Measurements from ENCODE around the gene GABRA5. TPM values are rescaled to one million over a fixed set of nuclear protein-coding genes. Genes with fewer than 3 reads are reported as not detected.

The GABRA5 gene
- total and polyA plus RNA-seq, 2 donors (not counting 1 experiment from before 2014, with no cell fraction given), result not detected

GRCh38 chr15:26882616-26883365, 15.9 kb downstream of the GABRA5 start:
- Mint-ChIP-seq H3K9me3 (ENCODE audit: insufficient read depth) (no peaks in the 10 kb centered on the region), H3K27me3 (no peaks in the 10 kb centered on the region), H3K27ac (no peak overlapping the region), H3K4me1 (no peaks in the 10 kb centered on the region), H3K4me3 (no peak overlapping the region)
- no peaks in the 10 kb centered on the region for H3K4me1 ChIP-seq (ENCODE audit: control insufficient read depth in 2 of 2, insufficient read depth in 2 of 2, low read length in 2 of 2)
- no peak for DNase-seq
- H3K9me3 ChIP-seq (ENCODE audit: control extremely low read depth in 1 of 3, control insufficient read depth in 2 of 3, insufficient read depth in 1 of 3, low read length in 2 of 3), result peaks cover 0 to 2% (median 0%) of the 10 kb centered on the region in 3 donors
- no peak overlapping the region for H3K4me3 ChIP-seq (ENCODE audit: control extremely low read depth in 1 of 5, extremely low read depth in 1 of 5, insufficient read depth in 1 of 5, low read depth in 2 of 5, low read length in 4 of 5)
- ChIA-PET CTCF (no interaction called here), POLR2A (no interaction called here)
- H3K27me3 ChIP-seq (replicated peaks in 1 of 4; ENCODE audit: control extremely low read depth in 1 of 4, control insufficient read depth in 3 of 4, insufficient read depth in 4 of 4, low read length in 3 of 4), result no peaks in the 10 kb centered on the region
- H3K36me3 ChIP-seq (replicated peaks in 1 of 2; ENCODE audit: control extremely low read depth in 1 of 2, control insufficient read depth in 1 of 2, extremely low read depth in 1 of 2, insufficient read depth in 2 of 2, low read length in 1 of 2), result no peaks in the 10 kb centered on the region
- H3K79me2 ChIP-seq (ENCODE audit: control insufficient read depth, insufficient read depth, low read length), result no peaks in the 10 kb centered on the region
- H3K9ac ChIP-seq (ENCODE audit: low read length), result no peak overlapping the region
- TF ChIP-seq CTCF (IDR thresholded peaks at IDR 0.05), result no peak
- H2AFZ ChIP-seq (ENCODE audit: insufficient read depth, low read depth, low read length, poor library complexity, severe bottlenecking), result no peak overlapping the region
- no peaks in the 10 kb centered on the region for H4K20me1 ChIP-seq (ENCODE audit: control insufficient read depth, insufficient read depth, low read length, poor library complexity, severe bottlenecking)
- intact Hi-C loops (cut with micrococcal nuclease), result no loop called here
- no peak overlapping the region for H3K27ac ChIP-seq (ENCODE audit: low read length in 2 of 2)
- no peak overlapping the region for H3K4me2 ChIP-seq (replicated peaks; ENCODE audit: low read depth, low read length, poor library complexity, severe bottlenecking)
- no peak for ATAC-seq (ENCODE audit: low read depth)
- 92% methylated on average over 35 of the region's 35 CpGs for WGBS (ENCODE audit: insufficient coverage)

- no peak overlapping the region for H3K27ac Mint-ChIP-seq
- no peak for TF ChIP-seq CTCF (IDR thresholded peaks at IDR 0.05)
- H3K4me1 ChIP-seq (ENCODE audit: control insufficient read depth in 2 of 2, insufficient read depth in 2 of 2, low read length in 2 of 2), result no peaks in the 10 kb centered on the region
- H3K27me3 Mint-ChIP-seq, result no peaks in the 10 kb centered on the region
- no peak overlapping the region for H3K4me3 ChIP-seq (ENCODE audit: control extremely low read depth in 1 of 5, extremely low read depth in 1 of 5, insufficient read depth in 1 of 5, low read depth in 2 of 5, low read length in 4 of 5)
- no peaks in the 10 kb centered on the region for H3K79me2 ChIP-seq (ENCODE audit: control insufficient read depth, insufficient read depth, low read length)
- H2AFZ ChIP-seq (ENCODE audit: insufficient read depth, low read depth, low read length, poor library complexity, severe bottlenecking), result no peak overlapping the region
- H3K9me3 ChIP-seq (ENCODE audit: control extremely low read depth in 1 of 3, control insufficient read depth in 2 of 3, insufficient read depth in 1 of 3, low read length in 2 of 3), result peaks cover 0 to 2% (median 0%) of the 10 kb centered on the region in 3 donors
- H3K9me3 Mint-ChIP-seq (ENCODE audit: insufficient read depth), result no peaks in the 10 kb centered on the region
- 95% methylated on average over 27 of the region's 32 CpGs for WGBS (ENCODE audit: insufficient coverage)
- no peaks in the 10 kb centered on the region for H3K36me3 ChIP-seq (replicated peaks in 1 of 2; ENCODE audit: control extremely low read depth in 1 of 2, control insufficient read depth in 1 of 2, extremely low read depth in 1 of 2, insufficient read depth in 2 of 2, low read length in 1 of 2)
- no peak overlapping the region for H3K4me3 Mint-ChIP-seq
- no peak for ATAC-seq (ENCODE audit: low read depth)
- no peaks in the 10 kb centered on the region for H4K20me1 ChIP-seq (ENCODE audit: control insufficient read depth, insufficient read depth, low read length, poor library complexity, severe bottlenecking)
- POLR2A ChIA-PET, result no interaction called here
- H3K27me3 ChIP-seq (replicated peaks in 1 of 4; ENCODE audit: control extremely low read depth in 1 of 4, control insufficient read depth in 3 of 4, insufficient read depth in 4 of 4, low read length in 3 of 4), result no peaks in the 10 kb centered on the region
- CTCF ChIA-PET, result no interaction called here
- no peak overlapping the region for H3K9ac ChIP-seq (ENCODE audit: low read length)
- intact Hi-C loops (cut with micrococcal nuclease), result no loop called here
- DNase-seq, result no peak
- H3K4me2 ChIP-seq (replicated peaks; ENCODE audit: low read depth, low read length, poor library complexity, severe bottlenecking), result no peak overlapping the region
- no peaks in the 10 kb centered on the region for H3K4me1 Mint-ChIP-seq
- no peak overlapping the region for H3K27ac ChIP-seq (ENCODE audit: low read length in 2 of 2)
These were observed 16.6 kb downstream of the GABRA5 start for GRCh38 chr15:26883466-26883865.

Data from B cell (primary cell).